ENCODE results near the gene SLC4A1.
"Not testable (repeated sequence)": the region's sequence is repeated elsewhere in the genome, so short reads cannot be mapped to it uniquely, and the experiment has no call there.

SLC4A1 gene

GRCh38 chr17:44257815-44258760, 9.8 kb downstream of the SLC4A1 start:
- no peak for DNase-seq (ENCODE audit: low spot score in 2 of 2)

GRCh38 chr17:44256671-44257070, 11.3 kb downstream of the SLC4A1 start:
- H3K4me3 ChIP-seq, result no peak overlapping the region
- no peaks in the 10 kb centered on the region for H3K9me3 ChIP-seq
- in situ Hi-C loops (cut with MboI; ENCODE audit: low sequenced_read_pairs), result no loop called here
- H3K36me3 ChIP-seq (replicated peaks), result no peaks in the 10 kb centered on the region
- no peak for DNase-seq (ENCODE audit: low spot score in 2 of 2)
- H3K27me3 ChIP-seq (ENCODE audit: low read depth), result 0 out of 2 replicates have a peak, but pooled peaks cover 3% of the 10 kb centered on the region
- H3K4me1 ChIP-seq, result no peaks in the 10 kb centered on the region

More at GRCh38 chr17:44257815-44258760, 9.8 kb downstream of the SLC4A1 start:
- H3K27me3 ChIP-seq (ENCODE audit: low read depth), result peaks cover 7% of the 10 kb centered on the region; the same call in 1 of the 2 replicates
- in situ Hi-C loops (cut with MboI; ENCODE audit: low sequenced_read_pairs), result no loop called here
- no peaks in the 10 kb centered on the region for H3K9me3 ChIP-seq
- no peak overlapping the region for H3K4me3 ChIP-seq
- H3K36me3 ChIP-seq (replicated peaks), result no peaks in the 10 kb centered on the region
- H3K4me1 ChIP-seq, result no peaks in the 10 kb centered on the region

GRCh38 chr17:44255915-44256314, 12.0 kb downstream of the SLC4A1 start:
- Histone ChIP-seq H3K36me3 (replicated peaks) (no peaks in the 10 kb centered on the region), H3K4me1 (no peaks in the 10 kb centered on the region), H3K4me3 (no peak overlapping the region), H3K27me3 (ENCODE audit: low read depth) (0 out of 2 replicates have a peak, but pooled peaks cover 3% of the 10 kb centered on the region), H3K9me3 (no peaks in the 10 kb centered on the region)
- DNase-seq (ENCODE audit: low spot score in 2 of 2), result no peak
- in situ Hi-C loops (cut with MboI; ENCODE audit: low sequenced_read_pairs), result no loop called here

GRCh38 chr17:44254361-44255095, 13.4 kb downstream of the SLC4A1 start:
- Histone ChIP-seq H3K36me3 (replicated peaks) (no peaks in the 10 kb centered on the region), H3K27me3 (ENCODE audit: low read depth) (0 out of 2 replicates have a peak, but pooled peaks cover 3% of the 10 kb centered on the region), H3K4me3 (no peak overlapping the region), H3K4me1 (no peaks in the 10 kb centered on the region), H3K9me3 (no peaks in the 10 kb centered on the region)
- no peak for DNase-seq (ENCODE audit: low spot score in 2 of 2)
- in situ Hi-C loops (cut with MboI; ENCODE audit: low sequenced_read_pairs), result no loop called here

GRCh38 chr17:44253006-44253405, 14.9 kb downstream of the SLC4A1 start:
- in situ Hi-C loops (cut with MboI; ENCODE audit: low sequenced_read_pairs), result no loop called here
- 0 out of 2 replicates have a peak, but pooled peaks cover 3% of the 10 kb centered on the region for H3K27me3 ChIP-seq (ENCODE audit: low read depth)
- no peak overlapping the region for H3K4me3 ChIP-seq
- H3K36me3 ChIP-seq (replicated peaks), result no peaks in the 10 kb centered on the region
- DNase-seq (ENCODE audit: low spot score in 2 of 2), result no peak
- no peaks in the 10 kb centered on the region for H3K4me1 ChIP-seq
- H3K9me3 ChIP-seq, result no peaks in the 10 kb centered on the region

GRCh38 chr17:44251062-44251461, 16.9 kb downstream of the SLC4A1 start:
- in situ Hi-C loops (cut with MboI; ENCODE audit: low sequenced_read_pairs), result no loop called here
- peaks cover under 1% of the 10 kb centered on the region; the same call in 1 of the 2 replicates for H3K4me1 ChIP-seq
- H3K27me3 ChIP-seq (ENCODE audit: low read depth), result 0 out of 2 replicates have a peak, but pooled peaks cover 3% of the 10 kb centered on the region
- H3K9me3 ChIP-seq, result no peaks in the 10 kb centered on the region
- no peak overlapping the region for H3K4me3 ChIP-seq
- no peak for DNase-seq (ENCODE audit: low spot score in 2 of 2)
- H3K36me3 ChIP-seq (replicated peaks), result no peaks in the 10 kb centered on the region

- in situ Hi-C loops (cut with MboI; ENCODE audit: low sequenced_read_pairs), result no loop called here
- DNase-seq (ENCODE audit: low spot score in 2 of 2), result no peak
Observed at GRCh38 chr17:44249501-44250246, 18.3 kb downstream of the SLC4A1 start.

GRCh38 chr17:44247876-44248736, 19.8 kb downstream of the SLC4A1 start:
- Histone ChIP-seq H3K36me3 (replicated peaks) (no peaks in the 10 kb centered on the region), H3K9me3 (no peaks in the 10 kb centered on the region), H3K27me3 (ENCODE audit: low read depth) (no peaks in the 10 kb centered on the region), H3K4me1 (peaks cover 3% of the 10 kb centered on the region; the same call in 1 of the 2 replicates), H3K4me3 (no peak overlapping the region)
- in situ Hi-C loops (cut with MboI; ENCODE audit: low sequenced_read_pairs), result no loop called here
- no peak for DNase-seq (ENCODE audit: low spot score in 2 of 2)

More at GRCh38 chr17:44249501-44250246, 18.3 kb downstream of the SLC4A1 start:
- H3K4me1 ChIP-seq, result peaks cover 3% of the 10 kb centered on the region; the same call in 1 of the 2 replicates
- no peaks in the 10 kb centered on the region for H3K9me3 ChIP-seq
- H3K27me3 ChIP-seq (ENCODE audit: low read depth), result no peaks in the 10 kb centered on the region
- H3K36me3 ChIP-seq (replicated peaks), result no peaks in the 10 kb centered on the region
- no peak overlapping the region for H3K4me3 ChIP-seq

GRCh38 chr17:44247440-44247841, 20.5 kb downstream of the SLC4A1 start:
- peaks cover 3% of the 10 kb centered on the region; the same call in 1 of the 2 replicates for H3K4me1 ChIP-seq
- in situ Hi-C loops (cut with MboI; ENCODE audit: low sequenced_read_pairs), result no loop called here

GRCh38 chr17:44241106-44241624, 26.8 kb downstream of the SLC4A1 start:
- H3K4me1 ChIP-seq, result peaks cover 3% of the 10 kb centered on the region; the same call in 1 of the 2 replicates
- no peaks in the 10 kb centered on the region for H3K36me3 ChIP-seq (replicated peaks)
- H3K9me3 ChIP-seq, result no peaks in the 10 kb centered on the region; the same call in 1 of the 2 replicates
- no peaks in the 10 kb centered on the region for H3K27me3 ChIP-seq (ENCODE audit: low read depth)
- DNase-seq (ENCODE audit: low spot score in 2 of 2), result no peak
- H3K4me3 ChIP-seq, result no peak overlapping the region
- in situ Hi-C loops (cut with MboI; ENCODE audit: low sequenced_read_pairs), result no loop called here

More at GRCh38 chr17:44247440-44247841, 20.5 kb downstream of the SLC4A1 start:
- H3K27me3 ChIP-seq (ENCODE audit: low read depth), result no peaks in the 10 kb centered on the region
- no peak overlapping the region for H3K4me3 ChIP-seq
- H3K9me3 ChIP-seq, result no peaks in the 10 kb centered on the region
- DNase-seq (ENCODE audit: low spot score in 2 of 2), result no peak
- no peaks in the 10 kb centered on the region for H3K36me3 ChIP-seq (replicated peaks)

GRCh38 chr17:44237886-44238285, 30.0 kb downstream of the SLC4A1 start:
- DNase-seq (ENCODE audit: low spot score in 2 of 2); in situ Hi-C loops (cut with MboI; ENCODE audit: low sequenced_read_pairs); H3K36me3 ChIP-seq (replicated peaks); H3K27me3 ChIP-seq (ENCODE audit: low read depth); H3K9me3 ChIP-seq; H3K4me3 ChIP-seq; H3K4me1 ChIP-seq: not testable (repeated sequence)

- Histone ChIP-seq H3K4me3 (no peak overlapping the region), H3K4me1 (no peaks in the 10 kb centered on the region), H3K9me3 (no peaks in the 10 kb centered on the region; the same call in 1 of the 2 replicates), H3K27me3 (ENCODE audit: low read depth) (no peaks in the 10 kb centered on the region), H3K36me3 (replicated peaks) (no peaks in the 10 kb centered on the region)
- no peak for DNase-seq (ENCODE audit: low spot score in 2 of 2)
- in situ Hi-C loops (cut with MboI; ENCODE audit: low sequenced_read_pairs), result no loop called here
Observed at GRCh38 chr17:44236444-44236991, 31.4 kb downstream of the SLC4A1 start.

Measured in HAP-1 (cell line).